IPS DF 19.7 (cell line): ENCODE data around the gene PTPN6.

Source experiments
- DNase-seq: peaks from one replicate; pipeline ENCODE4 v3.0.0-alpha.2; 2013; ENCODE audit warnings: low read depth, low spot score

PTPN6 gene

DNA sequence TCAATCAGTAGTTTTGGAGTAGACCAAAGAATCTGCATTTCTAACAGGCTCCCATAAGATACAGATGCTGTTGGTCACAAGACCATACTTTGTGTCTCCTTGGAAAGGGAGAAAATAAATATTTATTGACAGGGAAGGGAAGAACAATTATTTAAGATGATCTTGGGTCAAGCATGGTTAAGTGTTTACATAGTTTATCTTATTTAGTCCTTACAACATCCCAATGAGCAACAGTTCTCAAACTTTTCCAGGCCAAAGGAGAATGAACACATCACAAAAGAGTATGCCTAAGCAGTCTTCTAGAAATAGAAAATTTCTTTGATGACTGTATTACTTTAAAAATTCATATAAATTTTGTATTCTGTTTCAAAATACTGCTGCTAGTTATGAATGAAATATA is 58.4 kb downstream of the PTPN6 start:
- no peak for DNase-seq
